BLaER1 treated with 17β-estradiol and CSF1 and Interleukin-3, amounts not matched to agents 10 nM and 100 nM (cell line): Measurements from ENCODE around the gene CAMK2A.

Experiments used
- H3K27ac ChIP-seq, 11 experiments: shearing (Covaris generic); formaldehyde crosslinking; 2 replicates each; pipeline ENCODE4 v1.8.1; 2022
- H3K27me3 ChIP-seq, 11 experiments: shearing (Covaris generic); formaldehyde crosslinking; 2 replicates each; pipeline ENCODE4 v1.8.1; 2022
- H3K36me3 ChIP-seq, 11 experiments: shearing (Covaris generic); formaldehyde crosslinking; 2 replicates each; pipeline ENCODE4 v1.8.1; 2022
- H3K4me1 ChIP-seq, 10 experiments: shearing (Covaris generic); formaldehyde crosslinking; 2 replicates each; pipeline ENCODE4 v1.8.1; 2022
- H3K4me2 ChIP-seq, 11 experiments: shearing (Covaris generic); formaldehyde crosslinking; 2 replicates each; pipeline ENCODE4 v1.8.1; 2022
- H3K4me3 ChIP-seq, 10 experiments: shearing (Covaris generic); formaldehyde crosslinking; 2 replicates each; pipeline ENCODE4 v1.8.1; 2022
- H3K9ac ChIP-seq, 11 experiments: shearing (Covaris generic); formaldehyde crosslinking; 2 replicates each; pipeline ENCODE4 v1.8.1; 2022
- H3K9me3 ChIP-seq, 11 experiments: shearing (Covaris generic); formaldehyde crosslinking; replicated peaks in 1 of 11; 2 replicates each; pipeline ENCODE4 v1.8.1; 2022
- H4K20me1 ChIP-seq, 11 experiments: shearing (Covaris generic); formaldehyde crosslinking; 2 replicates each; pipeline ENCODE4 v1.8.1; 2022
- Cebpa-rat ChIP-seq, 11 experiments: shearing (Covaris generic); IDR thresholded peaks; 2 replicates each; pipeline ENCODE4 v1.8.1; 2022

CAMK2A gene

GRCh38 chr5:150327139-150327538 lies 37.6 kb upstream of the CAMK2A start:
- Histone ChIP-seq H4K20me1 (no peaks in the 10 kb centered on the region), H3K4me2 (no peak overlapping the region), H3K36me3 (no peaks in the 10 kb centered on the region), H3K4me1 (peaks cover 8 to 27% (median 20%) of the 10 kb centered on the region in 10 experiments; a peak in 17 of 20 replicates), H3K9me3 (no peaks in the 10 kb centered on the region), H3K9ac (no peak overlapping the region), H3K27me3 (no peaks in the 10 kb centered on the region), H3K4me3 (no peak overlapping the region), H3K27ac (no peak overlapping the region)
- TF ChIP-seq Cebpa-rat (IDR thresholded peaks at IDR 0.05), result no peak

DNA sequence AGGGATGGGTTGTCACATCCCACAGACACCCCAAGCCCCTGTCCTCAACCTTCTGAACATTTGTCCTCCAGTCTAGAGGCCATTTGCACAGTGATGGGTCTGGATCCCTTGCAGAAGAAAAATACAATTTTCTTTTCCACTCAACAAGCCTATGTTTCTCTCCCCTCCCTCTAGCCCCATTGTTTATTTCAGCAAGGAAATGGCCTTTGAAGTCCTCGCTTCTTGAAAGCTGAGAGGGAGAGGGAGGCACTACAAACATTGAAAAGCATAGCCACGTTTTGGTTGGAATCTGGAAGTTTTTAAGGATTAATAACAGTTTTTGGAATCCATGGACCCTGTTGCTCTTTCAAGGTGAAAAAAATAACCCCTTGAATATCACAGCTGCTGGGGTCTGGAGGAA lies 37.1 kb upstream of the CAMK2A start:
- Histone ChIP-seq H3K4me1 (peaks cover 8 to 27% (median 20%) of the 10 kb centered on the region in 10 experiments; a peak in 17 of 20 replicates), H3K36me3 (no peaks in the 10 kb centered on the region), H3K4me3 (no peak overlapping the region), H3K27ac (no peak overlapping the region), H3K27me3 (no peaks in the 10 kb centered on the region), H4K20me1 (no peaks in the 10 kb centered on the region), H3K9ac (no peak overlapping the region), H3K4me2 (no peak overlapping the region), H3K9me3 (no peaks in the 10 kb centered on the region)
- TF ChIP-seq Cebpa-rat (IDR thresholded peaks at IDR 0.05), result no peak

GRCh38 chr5:150325426-150325825 lies 35.9 kb upstream of the CAMK2A start:
- no peaks in the 10 kb centered on the region for H3K36me3 ChIP-seq
- H3K9me3 ChIP-seq, result no peaks in the 10 kb centered on the region
- H3K4me3 ChIP-seq, result no peak overlapping the region
- H3K27me3 ChIP-seq, result no peaks in the 10 kb centered on the region
- H3K9ac ChIP-seq, result no peak overlapping the region
- H3K4me2 ChIP-seq, result peak overlapping the region in 2 of 11 experiments; percentile 15 to 26; a peak in 2 of 22 replicates
- no peak for TF ChIP-seq Cebpa-rat (IDR thresholded peaks at IDR 0.05)
- peaks cover 8 to 21% (median 16%) of the 10 kb centered on the region in 10 experiments; a peak in 17 of 20 replicates for H3K4me1 ChIP-seq
- no peak overlapping the region for H3K27ac ChIP-seq
- H4K20me1 ChIP-seq, result no peaks in the 10 kb centered on the region

DNA sequence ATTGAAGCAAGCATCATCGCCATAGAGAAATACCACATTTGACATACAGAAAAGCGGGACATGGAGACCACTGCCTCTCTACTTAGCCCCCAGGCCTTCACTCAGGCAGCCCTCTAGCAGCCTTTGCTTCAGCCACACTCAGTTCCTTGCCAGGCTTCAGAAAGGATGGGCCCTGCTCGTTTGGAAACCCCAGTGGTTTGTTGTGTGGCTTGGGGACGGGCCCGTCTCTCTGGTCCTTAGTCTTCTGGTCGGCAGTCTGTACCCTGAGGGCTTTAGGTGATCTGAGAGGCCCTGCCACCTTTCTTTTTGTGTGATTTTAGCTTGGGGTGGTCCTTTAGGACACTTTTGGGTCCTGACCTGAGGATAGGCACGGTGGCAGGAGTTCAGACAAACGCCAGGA lies 34.2 kb upstream of the CAMK2A start:
- H3K4me1 ChIP-seq, result peaks cover 4 to 21% (median 14%) of the 10 kb centered on the region in 10 experiments; a peak in 18 of 20 replicates
- no peak overlapping the region for H3K4me3 ChIP-seq
- H3K27me3 ChIP-seq, result no peaks in the 10 kb centered on the region
- no peaks in the 10 kb centered on the region for H3K36me3 ChIP-seq
- H4K20me1 ChIP-seq, result no peaks in the 10 kb centered on the region
- TF ChIP-seq Cebpa-rat (IDR thresholded peaks at IDR 0.05), result no peak
- H3K4me2 ChIP-seq, result no peak overlapping the region
- no peak overlapping the region for H3K9ac ChIP-seq
- no peaks in the 10 kb centered on the region for H3K9me3 ChIP-seq
- H3K27ac ChIP-seq, result no peak overlapping the region

- H3K4me3 ChIP-seq, result no peak overlapping the region
- no peaks in the 10 kb centered on the region for H3K27me3 ChIP-seq
- no peaks in the 10 kb centered on the region for H3K9me3 ChIP-seq
- no peak overlapping the region for H3K9ac ChIP-seq
- H4K20me1 ChIP-seq, result no peaks in the 10 kb centered on the region
- no peak overlapping the region for H3K4me2 ChIP-seq
- TF ChIP-seq Cebpa-rat (IDR thresholded peaks at IDR 0.05), result peak in 6 of 11 experiments; percentile 22 to 86 (median 62); a peak in 8 of 22 replicates
- H3K36me3 ChIP-seq, result no peaks in the 10 kb centered on the region
- H3K27ac ChIP-seq, result no peak overlapping the region
- peaks cover 0 to 20% (median 14%) of the 10 kb centered on the region in 10 experiments; a peak in 14 of 20 replicates for H3K4me1 ChIP-seq
Measured at GRCh38 chr5:150323092-150323491, 33.5 kb upstream of the CAMK2A start.

GRCh38 chr5:150322202-150322601 lies 32.6 kb upstream of the CAMK2A start:
- Histone ChIP-seq H3K9me3 (no peaks in the 10 kb centered on the region), H3K4me2 (no peak overlapping the region), H4K20me1 (no peaks in the 10 kb centered on the region), H3K27ac (no peak overlapping the region), H3K4me3 (no peak overlapping the region), H3K4me1 (peaks cover 0 to 28% (median 17%) of the 10 kb centered on the region in 10 experiments; a peak in 17 of 20 replicates), H3K9ac (no peak overlapping the region), H3K36me3 (no peaks in the 10 kb centered on the region), H3K27me3 (no peaks in the 10 kb centered on the region)
- no peak for TF ChIP-seq Cebpa-rat (IDR thresholded peaks at IDR 0.05)

DNA sequence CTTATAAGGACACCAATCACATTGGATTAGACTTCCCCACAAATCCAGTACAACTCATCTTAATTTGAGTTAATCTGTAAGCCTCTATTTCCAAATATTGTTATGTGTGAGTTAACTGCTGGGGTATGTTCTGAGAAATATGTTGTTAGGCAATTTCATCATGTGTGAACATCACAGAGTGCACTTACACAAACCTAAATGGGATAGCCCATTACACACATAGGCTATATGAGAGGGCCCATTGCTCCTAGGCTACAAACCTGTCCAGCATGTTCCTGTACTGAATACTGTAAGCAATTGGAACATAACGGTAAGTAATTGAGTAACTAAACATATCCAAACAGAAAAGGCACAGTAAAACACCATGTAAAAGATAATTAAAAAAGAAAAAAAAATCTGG lies 32.2 kb upstream of the CAMK2A start:
- Histone ChIP-seq H3K4me2 (no peak overlapping the region), H3K9me3 (no peaks in the 10 kb centered on the region), H4K20me1 (no peaks in the 10 kb centered on the region), H3K4me3 (no peak overlapping the region), H3K27me3 (no peaks in the 10 kb centered on the region), H3K4me1 (peaks cover 0 to 32% (median 21%) of the 10 kb centered on the region in 10 experiments; a peak in 17 of 20 replicates), H3K9ac (no peak overlapping the region), H3K36me3 (no peaks in the 10 kb centered on the region), H3K27ac (no peak overlapping the region)
- no peak for TF ChIP-seq Cebpa-rat (IDR thresholded peaks at IDR 0.05)

DNA sequence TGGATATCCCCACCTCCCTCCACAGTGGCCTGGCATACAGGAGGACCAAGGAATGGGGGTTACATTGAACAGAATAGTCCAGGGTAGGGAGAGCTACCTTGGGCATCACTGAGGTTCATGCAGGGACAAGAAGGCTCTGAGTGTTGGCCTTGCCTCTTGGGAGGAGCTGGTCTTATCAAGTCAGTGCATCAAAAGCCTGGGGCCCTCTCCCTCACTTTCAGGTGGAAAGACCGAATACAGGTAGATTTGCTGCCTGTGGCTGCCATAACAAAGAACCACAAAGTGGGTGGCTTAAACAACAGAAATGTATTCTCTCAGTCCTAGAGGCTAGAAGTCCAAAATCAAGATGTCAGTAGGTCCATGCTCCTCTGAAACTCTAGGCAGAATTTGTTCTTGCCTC lies 31.6 kb upstream of the CAMK2A start:
- no peak overlapping the region for H3K27ac ChIP-seq
- peaks cover 0 to 35% (median 22%) of the 10 kb centered on the region in 10 experiments; a peak in 17 of 20 replicates for H3K4me1 ChIP-seq
- no peak overlapping the region for H3K9ac ChIP-seq
- no peaks in the 10 kb centered on the region for H4K20me1 ChIP-seq
- no peaks in the 10 kb centered on the region for H3K27me3 ChIP-seq
- no peak overlapping the region for H3K4me3 ChIP-seq
- H3K36me3 ChIP-seq, result no peaks in the 10 kb centered on the region
- TF ChIP-seq Cebpa-rat (IDR thresholded peaks at IDR 0.05), result no peak
- no peaks in the 10 kb centered on the region for H3K9me3 ChIP-seq
- no peak overlapping the region for H3K4me2 ChIP-seq

DNA sequence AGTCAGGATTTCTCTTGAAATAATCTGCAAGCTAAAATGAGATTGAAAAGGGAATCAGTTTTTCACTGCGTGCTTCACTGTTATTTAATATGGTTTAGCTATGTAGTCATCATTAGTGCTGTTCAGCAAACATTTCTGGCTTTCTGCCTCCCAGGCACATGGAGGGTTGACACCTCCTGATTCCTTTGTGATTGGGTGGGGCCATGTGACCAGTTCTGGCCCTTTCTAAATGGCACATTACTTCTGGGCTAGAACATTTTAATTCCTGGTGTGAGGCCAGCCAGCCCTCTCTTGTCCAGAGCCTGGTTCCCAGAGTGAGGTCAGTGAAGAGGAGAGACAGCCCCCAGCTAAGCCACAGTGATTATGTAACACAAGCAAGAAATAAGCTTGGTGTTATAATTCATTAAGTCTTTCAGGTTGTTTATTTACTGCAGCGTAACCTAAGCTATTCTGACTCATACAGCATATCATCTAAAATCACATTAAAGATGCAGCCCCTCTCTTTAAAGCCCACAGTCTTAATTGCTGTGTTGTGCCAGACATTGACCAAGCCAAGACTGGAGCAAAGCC lies 30.6 kb upstream of the CAMK2A start:
- no peak overlapping the region for H3K27ac ChIP-seq
- H3K27me3 ChIP-seq, result no peaks in the 10 kb centered on the region
- no peak overlapping the region for H3K9ac ChIP-seq

GRCh38 chr5:150319484-150319790 lies 29.9 kb upstream of the CAMK2A start:
- Histone ChIP-seq H3K4me2 (peak overlapping the region in 4 of 11 experiments; percentile 34 to 47 (median 38); a peak in 5 of 22 replicates), H3K36me3 (no peaks in the 10 kb centered on the region), H4K20me1 (no peaks in the 10 kb centered on the region), H3K27ac (no peak overlapping the region), H3K4me3 (no peak overlapping the region), H3K27me3 (no peaks in the 10 kb centered on the region), H3K9me3 (no peaks in the 10 kb centered on the region), H3K4me1 (peaks cover 0 to 34% (median 21%) of the 10 kb centered on the region in 10 experiments; a peak in 17 of 20 replicates), H3K9ac (no peak overlapping the region)
- TF ChIP-seq Cebpa-rat (IDR thresholded peaks at IDR 0.05), result no peak

More for the DNA sequence above, 30.6 kb upstream of the CAMK2A start:
- H4K20me1 ChIP-seq, result no peaks in the 10 kb centered on the region
- H3K9me3 ChIP-seq, result no peaks in the 10 kb centered on the region
- H3K4me1 ChIP-seq, result peaks cover 0 to 30% (median 17%) of the 10 kb centered on the region in 10 experiments; a peak in 17 of 20 replicates
- H3K4me2 ChIP-seq, result no peak overlapping the region; a peak in 1 of 22 replicates
- H3K36me3 ChIP-seq, result no peaks in the 10 kb centered on the region
- TF ChIP-seq Cebpa-rat (IDR thresholded peaks at IDR 0.05), result no peak
- no peak overlapping the region for H3K4me3 ChIP-seq
